Uterus (tissue), 4 donors: Measurements from ENCODE around the gene YIF1A. TPM values are rescaled to one million over a fixed set of nuclear protein-coding genes. Genes with fewer than 3 reads are reported as not detected.
A peak's percentile ranks its signal among the peaks of the same experiment; 100 is the strongest.
"Not testable (repeated sequence)": the region's sequence is repeated elsewhere in the genome, so short reads cannot be mapped to it uniquely, and the experiment has no call there.

Experiments used
- DNase-seq, 2 donors: peaks; one replicate each; pipeline ENCODE4 v3.0.0-alpha.2; 2019 to 2020
- H3K27ac ChIP-seq, 2 donors: fragments of 200-600 bp; sonication (generic); 1 replicate in 1 of 2; 2 replicates in 1 of 2; pipeline ENCODE4 v1.5.1; 2016 to 2018
- H3K27me3 ChIP-seq, 2 donors: fragments of 200-600 bp; sonication (generic); one replicate each; pipeline ENCODE4 v1.5.1; 2018 to 2019; ENCODE audit warnings: control low read depth in 1 of 2
- H3K36me3 ChIP-seq, 2 donors: fragments of 200-600 bp; sonication (generic); one replicate each; pipeline ENCODE4 v1.5.1; 2019; ENCODE audit warnings: control low read depth in 1 of 2
- H3K4me1 ChIP-seq, 2 donors: fragments of 200-600 bp; sonication (generic); one replicate each; pipeline ENCODE4 v1.5.1; 2018 to 2019; ENCODE audit warnings: control low read depth in 1 of 2
- H3K4me3 ChIP-seq, 2 donors: fragments of 200-600 bp; sonication (generic); 1 replicate in 1 of 2; 2 replicates in 1 of 2; pipeline ENCODE4 v1.5.1; 2018 to 2019; ENCODE audit warnings: mild to moderate bottlenecking in 1 of 2
- H3K9me3 ChIP-seq, 2 donors: fragments of 200-600 bp; sonication (generic); one replicate each; pipeline ENCODE4 v1.5.1; 2019; ENCODE audit warnings: control low read depth in 1 of 2
- CTCF ChIP-seq, 4 experiments: fragments of 200-600 bp in 2 of 4; fragments of 450-650 bp in 2 of 4; sonication (generic) in 2 of 4; IDR thresholded peaks; one replicate each; pipeline ENCODE4 v1.5.1; 2016 to 2019; ENCODE audit warnings: antibody characterized with exemption in 4 of 4, mild to moderate bottlenecking in 2 of 4, moderate library complexity in 1 of 4
- POLR2A ChIP-seq, 2 donors: fragments of 450-650 bp; IDR thresholded peaks; one replicate each; pipeline ENCODE4 v1.6.1; 2016; ENCODE audit warnings: antibody characterized with exemption in 2 of 2, mild to moderate bottlenecking in 1 of 2, moderate library complexity in 1 of 2
- intact Hi-C: fragments of 100-400 bp; cut with DNase I; formaldehyde crosslinking; loops from one replicate; pipeline ENCODE4 v1.15.1; 2023; ENCODE audit warnings: low total_unique reads
- total RNA-seq, 4 donors: library from RNA; depleted of rRNA in 3 of 4; stranded (reverse); fragments of >200 nt in 3 of 4; gene quantifications; one replicate each; pipeline versions ENCODE4 v1.1.0 to v1.2.4, GENCODE V29; 2014 to 2023
- donor health status: DM: yes; HTN: yes; CAD: no.

Gene YIF1A
- total RNA-seq, 4 donors from 2014 or later = 38.9 to 101 (median 79.1) TPM

DNA sequence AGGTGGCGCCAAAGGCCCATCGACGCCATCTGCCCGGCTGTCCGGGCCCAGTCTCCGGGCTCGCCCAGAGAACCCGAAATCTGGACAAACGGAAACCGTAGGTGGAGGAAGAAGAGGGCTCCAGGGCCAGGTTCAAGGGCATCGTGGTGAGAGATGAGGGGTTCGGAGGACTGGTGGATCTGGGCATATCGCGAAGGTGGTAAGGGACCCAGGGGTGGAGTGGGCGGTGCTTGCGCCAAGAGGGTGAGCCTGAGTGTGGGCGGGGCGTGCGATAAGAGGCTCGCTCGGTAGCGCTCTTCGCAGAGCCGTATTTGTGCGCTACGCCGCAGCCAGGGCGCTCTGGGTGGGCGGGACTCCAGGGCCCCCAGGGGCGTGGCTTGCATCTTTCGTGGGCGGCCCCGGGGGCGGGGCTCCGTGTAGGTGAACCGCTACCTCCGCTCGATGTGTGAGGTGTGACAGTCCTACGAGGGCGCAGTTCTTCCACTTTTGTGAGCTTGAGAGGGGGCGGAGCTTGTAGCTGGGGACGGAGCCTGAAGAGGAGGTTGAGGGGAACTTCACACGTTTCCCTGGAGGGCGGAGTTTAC lies 23.1 kb upstream of the YIF1A start:
- Histone ChIP-seq H3K27ac (peak overlapping the region; percentile 86 to 93), H3K4me1 (peaks cover 0 to 8% of the 10 kb centered on the region in 2 donors), H3K9me3 (no peaks in the 10 kb centered on the region), H3K36me3 (no peaks in the 10 kb centered on the region), H3K27me3 (no peaks in the 10 kb centered on the region), H3K4me3 (peak overlapping the region; percentile 43 to 45)
- DNase-seq = peak; percentile 92 to 94
- intact Hi-C loops = no loop called here
- peak; percentile 20 to 98 (median 96) for TF ChIP-seq CTCF (IDR thresholded peaks at IDR 0.05)
- TF ChIP-seq POLR2A (IDR thresholded peaks at IDR 0.05) = peak; percentile 53 to 69

- Histone ChIP-seq H3K36me3 (no peaks in the 10 kb centered on the region), H3K27ac (peak overlapping the region; percentile 86 to 93), H3K4me1 (peaks cover 0 to 8% of the 10 kb centered on the region in 2 donors), H3K9me3 (no peaks in the 10 kb centered on the region), H3K4me3 (peak overlapping the region; percentile 43 to 45), H3K27me3 (no peaks in the 10 kb centered on the region)
- TF ChIP-seq POLR2A (IDR thresholded peaks at IDR 0.05) (no peak), CTCF (IDR thresholded peaks at IDR 0.05) (peak in 1 of 4 experiments; percentile 93)
- DNase-seq = no peak
- intact Hi-C loops = no loop called here
Observed at GRCh38 chr11:66311470-66311964, 22.6 kb upstream of the YIF1A start.

GRCh38 chr11:66310803-66311440 lies 22.0 kb upstream of the YIF1A start:
- H3K4me1 ChIP-seq, intact Hi-C loops, H3K4me3 ChIP-seq, H3K9me3 ChIP-seq, DNase-seq, H3K36me3 ChIP-seq, H3K27me3 ChIP-seq: not testable (repeated sequence)
- peak overlapping the region in 1 of 2 donors; percentile 93 for H3K27ac ChIP-seq

DNA sequence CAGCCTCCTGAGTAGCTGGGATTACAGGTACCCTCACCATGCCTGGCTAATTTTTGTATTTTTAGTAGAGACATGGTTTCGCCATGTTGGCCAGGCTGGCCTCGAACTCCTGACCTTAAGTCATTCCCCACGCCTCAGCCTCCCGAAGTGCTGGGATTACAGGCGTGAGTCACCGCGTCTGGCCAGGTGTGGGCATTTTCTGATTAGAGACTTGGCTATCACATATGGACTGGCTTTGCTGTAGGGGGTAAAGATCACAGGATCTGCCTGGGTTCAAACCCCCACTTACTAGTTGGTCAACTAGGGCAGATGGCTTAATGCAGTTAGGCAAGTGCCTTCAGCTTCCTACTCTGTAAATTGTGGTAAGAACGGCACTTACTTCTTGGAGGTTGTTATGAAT lies 21.4 kb upstream of the YIF1A start:
- H3K27ac ChIP-seq = no peak overlapping the region
- no peaks in the 10 kb centered on the region for H3K27me3 ChIP-seq
- peaks cover 0 to 8% of the 10 kb centered on the region in 2 donors for H3K4me1 ChIP-seq
- TF ChIP-seq CTCF (IDR thresholded peaks at IDR 0.05) (no peak), POLR2A (IDR thresholded peaks at IDR 0.05) (no peak)
- DNase-seq = no peak
- no peak overlapping the region for H3K4me3 ChIP-seq
- no peaks in the 10 kb centered on the region for H3K36me3 ChIP-seq
- no peaks in the 10 kb centered on the region for H3K9me3 ChIP-seq
- intact Hi-C loops = no loop called here

DNA sequence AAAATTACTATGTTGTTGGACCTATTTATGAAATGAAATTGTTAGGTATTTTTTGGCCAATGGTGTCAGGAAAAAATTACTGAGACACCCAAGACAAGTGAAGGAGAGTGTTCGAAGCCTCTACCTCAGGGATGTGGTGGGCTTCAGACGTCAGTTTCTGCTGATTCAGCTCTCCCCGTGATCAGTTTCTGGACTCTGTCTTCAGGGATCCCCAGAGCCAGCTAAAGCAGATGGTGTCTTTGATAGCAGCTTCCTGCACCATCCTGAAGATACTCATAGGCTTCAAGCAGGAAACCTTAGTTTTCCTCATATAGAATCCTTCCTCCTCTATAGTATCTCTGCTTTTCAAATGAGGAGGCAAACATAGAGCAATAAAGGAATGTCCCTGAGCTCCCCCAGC lies 20.5 kb upstream of the YIF1A start:
- Histone ChIP-seq H3K27me3 (no peaks in the 10 kb centered on the region), H3K4me1 (peaks cover 0 to 8% of the 10 kb centered on the region in 2 donors), H3K36me3 (no peaks in the 10 kb centered on the region), H3K4me3 (no peak overlapping the region), H3K27ac (no peak overlapping the region), H3K9me3 (no peaks in the 10 kb centered on the region)
- intact Hi-C loops = no loop called here
- TF ChIP-seq POLR2A (IDR thresholded peaks at IDR 0.05) = no peak
- no peak for TF ChIP-seq CTCF (IDR thresholded peaks at IDR 0.05)
- DNase-seq = no peak
